K562 (cell line): ENCODE measurements around the gene LRRC25. TPM values are rescaled to one million over a fixed set of nuclear protein-coding genes. Genes with fewer than 3 reads are reported as not detected.

Experiments
- ATAC-seq: fragments of 200-7000 bp; cut with Tn5 transposase; 3 replicates; pipeline ENCODE4 v1.9.1; 2020; ENCODE audit warnings: moderate library complexity
- BruUV-seq: library from RNA; stranded (reverse); fragments of 400-500 nt; replicated peaks from 2 replicates; lab custom pipeline; 2021; lab: Mats Ljungman, UMichigan
- CTCF ChIA-PET: fragments of 300-600 bp; formaldehyde crosslinking; extraction: SDS; loops from one replicate; lab custom pipeline; 2021; ENCODE audit warnings: low intra/inter-chr PET ratio; lab: Yijun Ruan, JAX
- POLR2A ChIA-PET: fragments of 300-600, 350-650 bp; sonication (Branson Sonifier 250); formaldehyde crosslinking; extraction: SDS; loops from one replicate; lab custom pipeline; 2021; ENCODE audit warnings: antibody characterized with exemption, inconsistent platforms; lab: Yijun Ruan, JAX
- DNase-seq, 4 experiments: peaks; one replicate each; pipeline versions ENCODE4 v3.0.0 to v3.0.0-alpha.2; 2011 to 2018; ENCODE audit warnings: low spot score in 3 of 4, mixed read lengths in 3 of 4; ENCODE audit errors: extremely low read depth in 1 of 4
- FAIRE-seq: peaks from 2 replicates; lab custom pipeline; 2011; peaks lifted over from hg19 to GRCh38; lab: Jason Lieb, UNC
- H2AFZ ChIP-seq: 2 replicates; pipeline ENCODE4 v1.6.0; 2011; ENCODE audit warnings: low read depth, low read length, control low read depth, inconsistent platforms
- H3K27ac ChIP-seq: fragments of 200-600 bp; 3 replicates; pipeline ENCODE4 v1.8.0; 2011; ENCODE audit warnings: low read depth, mild to moderate bottlenecking, control low read depth, inconsistent platforms, low read length, moderate library complexity, mixed read lengths; ENCODE audit errors: extremely low read depth
- H3K27me3 ChIP-seq, 2 experiments: fragments of 300-600 bp in 1 of 2; 2 replicates in 1 of 2; 3 replicates in 1 of 2; pipeline versions ENCODE4 v1.6.0 to v1.8.0; 2011; ENCODE audit warnings: inconsistent platforms in 2 of 2, low read length in 2 of 2, mild to moderate bottlenecking in 1 of 2, mixed read lengths in 1 of 2, moderate library complexity in 1 of 2; ENCODE audit not compliant: control insufficient read depth in 2 of 2, insufficient read depth in 2 of 2
- H3K36me3 ChIP-seq: fragments of 300-600 bp; 3 replicates; pipeline ENCODE4 v1.8.0; 2011; ENCODE audit warnings: mild to moderate bottlenecking, low read length, inconsistent platforms; ENCODE audit not compliant: control insufficient read depth, insufficient read depth
- H3K4me1 ChIP-seq, 2 experiments: fragments of 200-600 bp in 1 of 2; replicated peaks in 1 of 2; 2 replicates in 1 of 2; 3 replicates in 1 of 2; pipeline versions ENCODE4 v1.5.1 to v1.8.0; 2011; ENCODE audit warnings: inconsistent platforms in 2 of 2, low read length in 2 of 2, mild to moderate bottlenecking in 1 of 2, mixed read lengths in 1 of 2, moderate library complexity in 1 of 2; ENCODE audit not compliant: control insufficient read depth in 2 of 2, insufficient read depth in 2 of 2
- H3K4me2 ChIP-seq: 2 replicates; pipeline ENCODE4 v1.6.1; 2011; ENCODE audit warnings: low read length, control low read depth, inconsistent platforms, mixed read lengths; ENCODE audit not compliant: insufficient read depth
- H3K4me3 ChIP-seq: fragments of 200-600 bp; sonication (generic), shearing (Covaris generic); 2 replicates; pipeline ENCODE4 v1.5.1; 2016; ENCODE audit warnings: control low read depth, inconsistent platforms
- H3K79me2 ChIP-seq: fragments of 200-600 bp; 3 replicates; pipeline ENCODE4 v1.8.0; 2011; ENCODE audit warnings: low read length, inconsistent platforms; ENCODE audit not compliant: control insufficient read depth, insufficient read depth
- H3K9ac ChIP-seq, 2 experiments: 2 replicates each; pipeline versions ENCODE4 v1.6.0 to v1.6.1; 2011; ENCODE audit warnings: low read depth in 2 of 2, low read length in 2 of 2, control low read depth in 1 of 2, inconsistent platforms in 1 of 2, mild to moderate bottlenecking in 1 of 2, mixed read lengths in 1 of 2; ENCODE audit not compliant: insufficient read depth in 1 of 2
- H3K9me1 ChIP-seq: one replicate; pipeline ENCODE4 v1.6.0; 2011; ENCODE audit warnings: inconsistent platforms, mild to moderate bottlenecking, low read length, moderate library complexity; ENCODE audit not compliant: control insufficient read depth, insufficient read depth
- H3K9me3 ChIP-seq: replicated peaks from 2 replicates; pipeline ENCODE4 v1.5.1; 2011; ENCODE audit warnings: low read depth, low read length, inconsistent platforms; ENCODE audit not compliant: control insufficient read depth, insufficient read depth
- H4K20me1 ChIP-seq: replicated peaks from 2 replicates; pipeline ENCODE4 v1.6.1; 2011; ENCODE audit warnings: low read length, inconsistent platforms, mixed read lengths; ENCODE audit not compliant: control insufficient read depth, insufficient read depth
- ARNT ChIP-seq, 2 experiments: fragments of 450-650 bp; IDR thresholded peaks; 2 replicates each; pipeline ENCODE4 v1.6.1; 2016; ENCODE audit warnings: mild to moderate bottlenecking in 1 of 2
- ATF4 ChIP-seq: fragments of 450-650 bp; formaldehyde crosslinking; IDR thresholded peaks from 2 replicates; pipeline ENCODE4 v1.4.0; 2022; ENCODE audit warnings: mild to moderate bottlenecking, moderate library complexity
- CEBPB ChIP-seq: fragments of 450-650 bp; IDR thresholded peaks from 2 replicates; pipeline ENCODE4 v1.6.1; 2016; ENCODE audit warnings: missing genetic modification characterization, missing compliant biosample characterization
- CHCHD3 ChIP-seq: fragments of 250-450 bp; sonication (Bioruptor Pico); IDR thresholded peaks from 2 replicates; pipeline ENCODE4 v2.1.2; 2022; ENCODE audit warnings: mild to moderate bottlenecking
- CREB3 ChIP-seq: fragments of 450-650 bp; conservative IDR thresholded peaks from 2 replicates; pipeline ENCODE4 v1.6.1; 2016; ENCODE audit warnings: missing genetic modification characterization, low read depth, mild to moderate bottlenecking, missing compliant biosample characterization, moderate library complexity
- DMBX1 ChIP-seq: fragments of 250-450 bp; sonication (Bioruptor Pico); IDR thresholded peaks from 2 replicates; pipeline ENCODE4 v1.8.0; 2022; ENCODE audit warnings: inconsistent platforms, mild to moderate bottlenecking, moderate library complexity, borderline replicate concordance
- EHMT2 ChIP-seq: fragments of 450-650 bp; IDR thresholded peaks from 2 replicates; pipeline ENCODE4 v1.6.1; 2018; ENCODE audit warnings: antibody characterized with exemption
- FOXM1 ChIP-seq, 2 experiments: fragments of 450-650 bp in 1 of 2; sonication (generic) in 1 of 2; formaldehyde crosslinking in 1 of 2; IDR thresholded peaks; 2 replicates each; pipeline versions ENCODE4 v1.6.1 to v1.9.0; 2017 to 2022; ENCODE audit warnings: low read depth in 2 of 2, mild to moderate bottlenecking in 2 of 2, missing genetic modification reagents in 1 of 2, moderate library complexity in 1 of 2
- GTF2E2 ChIP-seq: fragments of 200-800 bp; sonication (Bioruptor generic); IDR thresholded peaks from 2 replicates; pipeline ENCODE4 v1.6.1; 2016; ENCODE audit warnings: missing genetic modification characterization, missing compliant biosample characterization
- ILF3 ChIP-seq: fragments of 450-650 bp; IDR thresholded peaks from 2 replicates; pipeline ENCODE4 v1.6.1; 2018; ENCODE audit warnings: antibody characterized with exemption, mild to moderate bottlenecking, moderate library complexity, borderline replicate concordance
- MEF2D ChIP-seq: conservative IDR thresholded peaks from 2 replicates; pipeline ENCODE4 v1.6.1; 2016; ENCODE audit warnings: low read depth, missing genetic modification characterization, missing compliant biosample characterization
- MYNN ChIP-seq, 2 experiments: sonication (generic); formaldehyde crosslinking in 1 of 2; IDR thresholded peaks; 2 replicates each; pipeline versions ENCODE4 v1.5.0 to v1.6.1; 2016 to 2020; ENCODE audit warnings: antibody characterized with exemption in 1 of 2, missing genetic modification reagents in 1 of 2
- NFIC ChIP-seq: fragments of 450-650 bp; IDR thresholded peaks from 2 replicates; pipeline ENCODE4 v1.6.1; 2017; ENCODE audit warnings: mild to moderate bottlenecking, inconsistent platforms
- NRF1 ChIP-seq, 2 experiments: fragments of 450-650 bp; IDR thresholded peaks in 1 of 2; conservative IDR thresholded peaks in 1 of 2; 2 replicates each; pipeline ENCODE4 v1.6.1; 2014; ENCODE audit warnings: mild to moderate bottlenecking in 2 of 2
- PKNOX1 ChIP-seq: fragments of 450-650 bp; IDR thresholded peaks from 2 replicates; pipeline ENCODE4 v1.6.1; 2016
- POLR2AphosphoS2 ChIP-seq: IDR thresholded peaks from 2 replicates; pipeline ENCODE4 v1.6.1; 2012; ENCODE audit warnings: low read length, improper control_type of control experiment
- RBM17 ChIP-seq: fragments of 200-400 bp; formaldehyde crosslinking; IDR thresholded peaks from 2 replicates; pipeline ENCODE4 v1.6.1; 2017; ENCODE audit warnings: low read depth, mild to moderate bottlenecking, low read length, borderline replicate concordance
- ZBTB7A ChIP-seq: IDR thresholded peaks from 2 replicates; pipeline ENCODE4 v1.6.1; 2011; ENCODE audit warnings: low read depth, mild to moderate bottlenecking, low read length, moderate library complexity, borderline replicate concordance; ENCODE audit not compliant: control insufficient read depth
- WGBS: fragments of 100-300 bp; shearing (Covaris generic); methylation state at CpG from one replicate; pipeline ENCODE4 v1.1.6; 2016; ENCODE audit warnings: low coverage, mixed read lengths; ENCODE audit not compliant: insufficient coverage; ENCODE audit errors: missing lambda C conversion rate; 5-methylcytosine and 5-hydroxymethylcytosine counted together
- in situ Hi-C: fragments of 300-500 bp; cut with MboI; formaldehyde crosslinking; loops from 4 replicates; pipeline ENCODE4 v1.15.0; 2018; ENCODE audit warnings: inconsistent platforms, mixed read lengths
- intact Hi-C: fragments of 100-400 bp; cut with micrococcal nuclease; formaldehyde crosslinking; loops from 2 replicates; pipeline ENCODE4 v1.14.2; 2022
- polyA plus RNA-seq, 8 experiments: library from polyadenylated mRNA; depleted of rRNA in 4 of 8; stranded (reverse) in 5 of 8; unstranded in 3 of 8; fragments of >200 nt; fragmentation: Nextera tagmentation in 2 of 8; fragmentation: Illumina TruSeq in 1 of 8; extraction: Ambion mirVana in 2 of 8; extraction: Trizol in 1 of 8; gene quantifications; 2 replicates each; pipeline versions ENCODE4 v1.2.1 to v1.2.3, GENCODE V29; 2011 to 2014; ENCODE audit warnings: inconsistent platforms in 1 of 8, missing spikeins in 1 of 8
- total RNA-seq, 7 experiments: library from RNA; depleted of rRNA in 6 of 7; stranded (reverse); fragments of >200 nt in 6 of 7; fragmentation: Illumina TruSeq in 2 of 7; extraction: Trizol in 2 of 7; gene quantifications; 2 replicates each; pipeline versions ENCODE4 v1.2.1 to v1.2.3, GENCODE V29; 2011 to 2021; ENCODE audit warnings: low replicate concordance in 1 of 7

LRRC25 gene
- total and polyA plus RNA-seq, 9 of the 15 experiments (the other 6 are each of a cell fraction or from before 2014, with no cell fraction given) = 0.07 to 0.36 (median 0.10) TPM; not detected in 3

GRCh38 chr19:18439025-18439909 lies 41.8 kb upstream of the LRRC25 start:
- H3K79me2 ChIP-seq = peaks cover 42% of the 10 kb centered on the region
- H3K27me3 ChIP-seq = no peaks in the 10 kb centered on the region
- peaks cover 42 to 93% of the 10 kb centered on the region in 2 experiments for H3K4me1 ChIP-seq
- peak overlapping the region; percentile 88 for H3K4me2 ChIP-seq
- H3K9me3 ChIP-seq = no peaks in the 10 kb centered on the region
- H3K9me1 ChIP-seq = peaks cover 11% of the 10 kb centered on the region
- no peak; the same call in 2 of the 3 replicates for ATAC-seq
- peaks cover 40% of the 10 kb centered on the region for H3K36me3 ChIP-seq
- WGBS = 12% methylated on average over 13 of the region's 13 CpGs
- H2AFZ ChIP-seq = no peak overlapping the region; the same call in none of the 2 replicates
- H4K20me1 ChIP-seq = peaks cover 13% of the 10 kb centered on the region
- peak overlapping the region; percentile 59 to 97 for H3K9ac ChIP-seq
- FAIRE-seq = peak; percentile 79
- peak overlapping the region; percentile 94 for H3K27ac ChIP-seq
- ChIA-PET POLR2A (interaction anchor here (0.6 to 1.2 kb wide), 7 partner anchors 9 to 876 kb away, joined by 3 to 5 read pairs (median 3); partner anchors contain the start of gene SSBP4), CTCF (no interaction called here)
- in situ Hi-C loops (no loop called here), intact Hi-C loops (no loop called here)
- BruUV-seq = no TSS peak
- peak overlapping the region; percentile 77; the same call in 1 of the 2 replicates for H3K4me3 ChIP-seq
- peak in 2 of 4 experiments; percentile 30 to 63 for DNase-seq
- TF ChIP-seq ATF4 (CRISPR knock-in tag) (0 out of 2 replicates have a peak, but pooled peaks have one; percentile 21), NRF1 (conservative IDR thresholded peaks at IDR 0.05 in 1 of 2, IDR thresholded peaks at IDR 0.05 in 1 of 2) (peak; percentile 25 to 26; a peak in 1 of 4 replicates), GTF2E2 (tag) (0 out of 2 replicates have a peak, but pooled peaks have one; percentile 36), FOXM1 (IDR thresholded peaks at IDR 0.05; ENCODE audit: low read depth) (0 out of 2 replicates have a peak, but pooled peaks have one; percentile 9), FOXM1 (CRISPR knock-in tag; IDR thresholded peaks at IDR 0.05; ENCODE audit: low read depth) (no peak), CEBPB (tag) (peak; percentile 28), CHCHD3 (CRISPR knock-in tag) (no peak), ZBTB7A (peak; percentile 20), POLR2AphosphoS2 (peak; percentile 25; the same call in 1 of the 2 replicates), NFIC (peak; percentile 71), MEF2D (peak; percentile 13; the same call in 1 of the 2 replicates), PKNOX1 (peak; percentile 91), RBM17 (no peak), EHMT2 (no peak), CREB3 (tag) (0 out of 2 replicates have a peak, but pooled peaks have one; percentile 37), DMBX1 (no peak), ILF3 (no peak), ARNT (IDR thresholded peaks at IDR 0.05) (peak in 1 of 2 experiments; percentile 20; a peak in 1 of 4 replicates), MYNN (IDR thresholded peaks at IDR 0.05) (peak; percentile 14; the same call in 1 of the 2 replicates), MYNN (CRISPR knock-in tag; IDR thresholded peaks at IDR 0.05) (no peak)
